HepG2 (cell line): ENCODE data around the gene ADIPOR1. TPM values are rescaled to one million over a fixed set of nuclear protein-coding genes. Genes with fewer than 3 reads are reported as not detected.

Experiments
- MAFF ChIP-seq: IDR thresholded peaks from 2 replicates; pipeline ENCODE4 v1.6.1; 2011; ENCODE audit warnings: low read depth, low read length, improper control_type of control experiment
- PLSCR1 ChIP-seq: sonication (generic); formaldehyde crosslinking; IDR thresholded peaks from 2 replicates; pipeline ENCODE4 v1.5.0; 2020; ENCODE audit warnings: missing genetic modification reagents, mild to moderate bottlenecking, borderline replicate concordance
- SKI ChIP-seq: fragments of 450-650 bp; IDR thresholded peaks from one replicate; pipeline ENCODE4 v1.6.1; 2018; ENCODE audit warnings: mild to moderate bottlenecking; ENCODE audit not compliant: partially characterized antibody
- SP4 ChIP-seq: sonication (generic); formaldehyde crosslinking; IDR thresholded peaks from 2 replicates; pipeline ENCODE4 v1.8.1; 2023; ENCODE audit warnings: mild to moderate bottlenecking, missing genetic modification reagents
- SRSF1 ChIP-seq: fragments of 200-400 bp; formaldehyde crosslinking; optimal IDR thresholded peaks from 2 replicates; pipeline ENCODE3; 2017; ENCODE audit warnings: mild to moderate bottlenecking, low read depth, low read length, moderate library complexity
- SUZ12 ChIP-seq: fragments of 150-350 bp; IDR thresholded peaks from 2 replicates; pipeline ENCODE4 v1.6.1; 2014; ENCODE audit warnings: low read depth, low read length
- ZFP36L1 ChIP-seq: sonication (generic); formaldehyde crosslinking; IDR thresholded peaks from 2 replicates; pipeline ENCODE4 v1.8.0; 2022; ENCODE audit warnings: mild to moderate bottlenecking, missing genetic modification reagents, moderate library complexity
- ZNF407 ChIP-seq: sonication (generic); formaldehyde crosslinking; IDR thresholded peaks from one replicate; pipeline ENCODE4 v1.5.1; 2020; ENCODE audit warnings: mild to moderate bottlenecking, missing genetic modification reagents; ENCODE audit errors: not compliant biosample characterization
- ZNF629 ChIP-seq: sonication (generic); formaldehyde crosslinking; conservative IDR thresholded peaks from 2 replicates; pipeline ENCODE4 v1.5.0; 2020; ENCODE audit warnings: missing genetic modification reagents
- ZNF761 ChIP-seq: sonication (generic); formaldehyde crosslinking; conservative IDR thresholded peaks from 2 replicates; pipeline ENCODE4 v1.4.0; 2020; ENCODE audit warnings: mild to moderate bottlenecking, missing genetic modification reagents
- polyA plus RNA-seq, 8 experiments: library from polyadenylated mRNA; depleted of rRNA in 3 of 8; stranded (reverse) in 7 of 8; unstranded in 1 of 8; fragments of >200 nt; fragmentation: Illumina TruSeq in 4 of 8; extraction: Trizol in 4 of 8; gene quantifications; 2 replicates each; pipeline versions ENCODE4 v1.2.1 to v1.2.3, GENCODE V29; 2011 to 2016; ENCODE audit warnings: low read depth in 4 of 8, missing spikeins in 1 of 8, mixed read lengths in 1 of 8; ENCODE audit not compliant: insufficient read depth in 1 of 8
- total RNA-seq, 5 experiments: library from RNA; depleted of rRNA; stranded (reverse); fragments of >200 nt; fragmentation: Illumina TruSeq; extraction: Trizol; gene quantifications; 2 replicates each; pipeline ENCODE4 v1.2.3, GENCODE V29; 2016; ENCODE audit warnings: low read depth in 1 of 5
- TF ChIP-seq, protein P1 (sequence below): sonication (generic); formaldehyde crosslinking; IDR thresholded peaks from 2 replicates; pipeline ENCODE4 v1.4.0; 2020; ENCODE audit warnings: mild to moderate bottlenecking, missing genetic modification reagents, borderline replicate concordance
- TF ChIP-seq, protein P2 (sequence below): sonication (generic); formaldehyde crosslinking; IDR thresholded peaks from 2 replicates; pipeline ENCODE4 v1.4.0; 2020; ENCODE audit warnings: missing genetic modification reagents, mild to moderate bottlenecking, borderline replicate concordance

The ADIPOR1 gene
- total and polyA plus RNA-seq, 2 of the 13 experiments (the other 11 are each of a cell fraction or from before 2014, with no cell fraction given) = 60.0 to 141 TPM

- TF ChIP-seq ZNF407 = no peak
- TF ChIP-seq SUZ12 = no peak
- no peak for TF ChIP-seq ZNF761 (CRISPR knock-in tag)
- no peak for TF ChIP-seq PLSCR1 (CRISPR knock-in tag)
- TF ChIP-seq SKI = no peak
- no peak for TF ChIP-seq SRSF1
- TF ChIP-seq, protein P1, sequence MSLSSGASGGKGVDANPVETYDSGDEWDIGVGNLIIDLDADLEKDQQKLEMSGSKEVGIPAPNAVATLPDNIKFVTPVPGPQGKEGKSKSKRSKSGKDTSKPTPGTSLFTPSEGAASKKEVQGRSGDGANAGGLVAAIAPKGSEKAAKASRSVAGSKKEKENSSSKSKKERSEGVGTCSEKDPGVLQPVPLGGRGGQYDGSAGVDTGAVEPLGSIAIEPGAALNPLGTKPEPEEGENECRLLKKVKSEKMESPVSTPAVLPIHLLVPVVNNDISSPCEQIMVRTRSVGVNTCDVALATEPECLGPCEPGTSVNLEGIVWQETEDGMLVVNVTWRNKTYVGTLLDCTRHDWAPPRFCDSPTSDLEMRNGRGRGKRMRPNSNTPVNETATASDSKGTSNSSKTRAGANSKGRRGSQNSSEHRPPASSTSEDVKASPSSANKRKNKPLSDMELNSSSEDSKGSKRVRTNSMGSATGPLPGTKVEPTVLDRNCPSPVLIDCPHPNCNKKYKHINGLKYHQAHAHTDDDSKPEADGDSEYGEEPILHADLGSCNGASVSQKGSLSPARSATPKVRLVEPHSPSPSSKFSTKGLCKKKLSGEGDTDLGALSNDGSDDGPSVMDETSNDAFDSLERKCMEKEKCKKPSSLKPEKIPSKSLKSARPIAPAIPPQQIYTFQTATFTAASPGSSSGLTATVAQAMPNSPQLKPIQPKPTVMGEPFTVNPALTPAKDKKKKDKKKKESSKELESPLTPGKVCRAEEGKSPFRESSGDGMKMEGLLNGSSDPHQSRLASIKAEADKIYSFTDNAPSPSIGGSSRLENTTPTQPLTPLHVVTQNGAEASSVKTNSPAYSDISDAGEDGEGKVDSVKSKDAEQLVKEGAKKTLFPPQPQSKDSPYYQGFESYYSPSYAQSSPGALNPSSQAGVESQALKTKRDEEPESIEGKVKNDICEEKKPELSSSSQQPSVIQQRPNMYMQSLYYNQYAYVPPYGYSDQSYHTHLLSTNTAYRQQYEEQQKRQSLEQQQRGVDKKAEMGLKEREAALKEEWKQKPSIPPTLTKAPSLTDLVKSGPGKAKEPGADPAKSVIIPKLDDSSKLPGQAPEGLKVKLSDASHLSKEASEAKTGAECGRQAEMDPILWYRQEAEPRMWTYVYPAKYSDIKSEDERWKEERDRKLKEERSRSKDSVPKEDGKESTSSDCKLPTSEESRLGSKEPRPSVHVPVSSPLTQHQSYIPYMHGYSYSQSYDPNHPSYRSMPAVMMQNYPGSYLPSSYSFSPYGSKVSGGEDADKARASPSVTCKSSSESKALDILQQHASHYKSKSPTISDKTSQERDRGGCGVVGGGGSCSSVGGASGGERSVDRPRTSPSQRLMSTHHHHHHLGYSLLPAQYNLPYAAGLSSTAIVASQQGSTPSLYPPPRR (CRISPR knock-in tag) = no peak
- TF ChIP-seq SP4 (CRISPR knock-in tag) = no peak
- TF ChIP-seq, protein P2, sequence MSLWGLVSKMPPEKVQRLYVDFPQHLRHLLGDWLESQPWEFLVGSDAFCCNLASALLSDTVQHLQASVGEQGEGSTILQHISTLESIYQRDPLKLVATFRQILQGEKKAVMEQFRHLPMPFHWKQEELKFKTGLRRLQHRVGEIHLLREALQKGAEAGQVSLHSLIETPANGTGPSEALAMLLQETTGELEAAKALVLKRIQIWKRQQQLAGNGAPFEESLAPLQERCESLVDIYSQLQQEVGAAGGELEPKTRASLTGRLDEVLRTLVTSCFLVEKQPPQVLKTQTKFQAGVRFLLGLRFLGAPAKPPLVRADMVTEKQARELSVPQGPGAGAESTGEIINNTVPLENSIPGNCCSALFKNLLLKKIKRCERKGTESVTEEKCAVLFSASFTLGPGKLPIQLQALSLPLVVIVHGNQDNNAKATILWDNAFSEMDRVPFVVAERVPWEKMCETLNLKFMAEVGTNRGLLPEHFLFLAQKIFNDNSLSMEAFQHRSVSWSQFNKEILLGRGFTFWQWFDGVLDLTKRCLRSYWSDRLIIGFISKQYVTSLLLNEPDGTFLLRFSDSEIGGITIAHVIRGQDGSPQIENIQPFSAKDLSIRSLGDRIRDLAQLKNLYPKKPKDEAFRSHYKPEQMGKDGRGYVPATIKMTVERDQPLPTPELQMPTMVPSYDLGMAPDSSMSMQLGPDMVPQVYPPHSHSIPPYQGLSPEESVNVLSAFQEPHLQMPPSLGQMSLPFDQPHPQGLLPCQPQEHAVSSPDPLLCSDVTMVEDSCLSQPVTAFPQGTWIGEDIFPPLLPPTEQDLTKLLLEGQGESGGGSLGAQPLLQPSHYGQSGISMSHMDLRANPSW = no peak
- no peak for TF ChIP-seq MAFF
- TF ChIP-seq ZNF629 (CRISPR knock-in tag) = no peak
- TF ChIP-seq ZFP36L1 (CRISPR knock-in tag) = no peak
Measured at GRCh38 chr1:202967684-202968281, 9.7 kb upstream of the ADIPOR1 start (continued).
